ENCODE results near the gene SRPK2.
"Not testable (repeated sequence)": the region's sequence is repeated elsewhere in the genome, so short reads cannot be mapped to it uniquely, and the experiment has no call there.

DNA sequence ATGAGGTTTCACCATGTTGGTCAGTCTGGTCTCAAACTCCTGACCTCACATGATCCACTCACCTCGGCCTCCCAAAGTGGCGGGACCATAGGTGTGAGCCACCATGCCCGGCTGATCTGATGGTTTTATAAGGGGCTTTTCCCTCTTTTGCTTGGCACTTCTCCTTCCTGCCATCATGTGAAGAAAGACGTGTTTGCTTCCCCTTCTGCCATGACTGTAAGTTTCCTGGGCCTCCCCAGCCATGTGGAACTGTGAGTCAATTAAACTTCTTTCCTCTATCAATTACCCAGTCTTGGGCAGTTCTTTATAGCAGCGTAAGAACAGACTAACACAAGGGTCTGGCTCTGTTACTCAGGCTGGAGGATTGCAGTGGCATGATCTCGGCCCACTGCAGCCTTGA, 48.6 kb upstream of the SRPK2 start:
- not testable (repeated sequence) for TF ChIP-seq EZH2 (IDR thresholded peaks at IDR 0.05; ENCODE audit: borderline replicate concordance, low read depth, low read length, poor library complexity, severe bottlenecking)
- TF ChIP-seq, protein P1, sequence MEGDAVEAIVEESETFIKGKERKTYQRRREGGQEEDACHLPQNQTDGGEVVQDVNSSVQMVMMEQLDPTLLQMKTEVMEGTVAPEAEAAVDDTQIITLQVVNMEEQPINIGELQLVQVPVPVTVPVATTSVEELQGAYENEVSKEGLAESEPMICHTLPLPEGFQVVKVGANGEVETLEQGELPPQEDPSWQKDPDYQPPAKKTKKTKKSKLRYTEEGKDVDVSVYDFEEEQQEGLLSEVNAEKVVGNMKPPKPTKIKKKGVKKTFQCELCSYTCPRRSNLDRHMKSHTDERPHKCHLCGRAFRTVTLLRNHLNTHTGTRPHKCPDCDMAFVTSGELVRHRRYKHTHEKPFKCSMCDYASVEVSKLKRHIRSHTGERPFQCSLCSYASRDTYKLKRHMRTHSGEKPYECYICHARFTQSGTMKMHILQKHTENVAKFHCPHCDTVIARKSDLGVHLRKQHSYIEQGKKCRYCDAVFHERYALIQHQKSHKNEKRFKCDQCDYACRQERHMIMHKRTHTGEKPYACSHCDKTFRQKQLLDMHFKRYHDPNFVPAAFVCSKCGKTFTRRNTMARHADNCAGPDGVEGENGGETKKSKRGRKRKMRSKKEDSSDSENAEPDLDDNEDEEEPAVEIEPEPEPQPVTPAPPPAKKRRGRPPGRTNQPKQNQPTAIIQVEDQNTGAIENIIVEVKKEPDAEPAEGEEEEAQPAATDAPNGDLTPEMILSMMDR (conservative IDR thresholded peaks at IDR 0.05; ENCODE audit: low read depth, low read length), result not testable (repeated sequence)
